SH-SY5Y (cell line): ENCODE results near the gene ATP13A4.

ENCODE experiments used
- GATA2 ChIP-seq: IDR thresholded peaks from 2 replicates; pipeline ENCODE4 v1.6.1; 2011; ENCODE audit warnings: mild to moderate bottlenecking, low read depth, low read length
- GATA3 ChIP-seq: IDR thresholded peaks from 2 replicates; pipeline ENCODE4 v1.6.1; 2011; ENCODE audit warnings: low read depth, mild to moderate bottlenecking, low read length, moderate library complexity

The ATP13A4 gene

GRCh38 chr3:193573403-193574191 is 18.9 kb upstream of the ATP13A4 start:
- TF ChIP-seq GATA3, result no peak
- no peak for TF ChIP-seq GATA2

- TF ChIP-seq GATA2, result no peak
- no peak for TF ChIP-seq GATA3
These were observed 17.8 kb upstream of the ATP13A4 start for GRCh38 chr3:193572426-193572908.

DNA sequence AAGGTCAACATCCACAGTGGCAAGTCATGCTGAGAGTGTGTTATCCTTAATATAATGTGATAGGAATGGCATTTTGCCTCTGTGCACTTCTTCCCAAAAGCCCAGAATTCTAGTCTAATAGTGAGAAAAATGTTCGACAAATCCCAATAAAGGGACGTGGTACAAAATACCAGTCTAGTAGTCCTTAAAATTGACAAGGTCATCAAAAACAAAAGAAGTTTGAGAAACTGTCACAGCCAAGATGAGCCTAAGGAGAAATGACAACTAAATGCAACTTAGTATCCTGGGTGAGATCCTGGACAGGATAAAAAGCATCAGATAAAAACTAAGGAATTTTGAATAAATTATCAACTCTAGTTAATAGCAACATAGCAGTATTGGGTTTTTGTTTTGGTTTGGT is 14.4 kb upstream of the ATP13A4 start:
- TF ChIP-seq GATA3 (no peak), GATA2 (no peak)

- TF ChIP-seq GATA3, result no peak
These were observed 9.3 kb upstream of the ATP13A4 start for GRCh38 chr3:193564012-193564411.

DNA sequence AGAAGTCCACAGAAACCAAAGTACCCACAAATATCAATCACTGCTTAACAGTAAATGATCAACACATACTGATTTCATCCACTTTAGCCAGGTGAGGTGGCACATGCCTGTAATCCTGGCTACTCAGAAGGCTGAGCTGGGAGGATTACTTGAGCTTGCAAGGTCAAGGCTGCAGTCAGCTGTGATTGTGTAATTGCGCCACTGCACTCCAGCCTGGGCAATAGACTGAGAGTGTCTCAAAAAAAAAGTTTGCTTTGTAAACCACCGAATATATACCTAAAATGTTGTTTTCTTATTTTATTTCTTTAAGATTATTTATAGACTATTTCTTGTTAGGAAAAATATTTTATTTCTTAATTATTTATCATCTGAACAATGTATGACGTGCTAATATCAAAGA is 8.7 kb upstream of the ATP13A4 start:
- no peak for TF ChIP-seq GATA2
- TF ChIP-seq GATA3, result no peak

- TF ChIP-seq GATA3 (no peak), GATA2 (no peak)
These were observed 6.2 kb upstream of the ATP13A4 start for GRCh38 chr3:193560870-193561269.

DNA sequence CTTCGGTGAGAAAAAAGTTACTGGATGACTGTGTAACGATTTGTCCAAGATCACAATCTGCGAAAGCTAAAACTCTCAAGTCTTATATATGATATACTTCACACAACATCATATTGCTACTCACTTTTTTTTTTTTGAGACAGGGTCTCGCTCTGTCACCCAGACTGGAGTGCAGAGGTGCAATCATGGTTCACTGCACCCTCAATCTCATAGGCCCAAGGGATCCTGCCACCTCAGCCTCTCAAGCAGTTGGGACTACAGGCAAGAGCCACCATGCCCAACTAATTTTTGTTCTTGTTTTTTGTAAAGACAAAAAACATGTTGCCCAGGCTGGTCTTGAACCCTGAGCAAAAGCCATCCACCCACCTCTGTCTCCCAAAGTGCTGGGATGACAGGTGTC is 5.4 kb upstream of the ATP13A4 start:
- no peak for TF ChIP-seq GATA3
- no peak for TF ChIP-seq GATA2

- TF ChIP-seq GATA2, result no peak
- TF ChIP-seq GATA3, result no peak
These were observed 4.4 kb upstream of the ATP13A4 start for GRCh38 chr3:193559100-193559499.

GRCh38 chr3:193556841-193557240 is 2.1 kb upstream of the ATP13A4 start:
- TF ChIP-seq GATA3, result no peak
- TF ChIP-seq GATA2, result no peak

- TF ChIP-seq GATA2, result no peak
- no peak for TF ChIP-seq GATA3
These were observed 1.1 kb downstream of the ATP13A4 start for GRCh38 chr3:193553586-193553985.

GRCh38 chr3:193552923-193553322 is 1.8 kb downstream of the ATP13A4 start:
- no peak for TF ChIP-seq GATA2

DNA sequence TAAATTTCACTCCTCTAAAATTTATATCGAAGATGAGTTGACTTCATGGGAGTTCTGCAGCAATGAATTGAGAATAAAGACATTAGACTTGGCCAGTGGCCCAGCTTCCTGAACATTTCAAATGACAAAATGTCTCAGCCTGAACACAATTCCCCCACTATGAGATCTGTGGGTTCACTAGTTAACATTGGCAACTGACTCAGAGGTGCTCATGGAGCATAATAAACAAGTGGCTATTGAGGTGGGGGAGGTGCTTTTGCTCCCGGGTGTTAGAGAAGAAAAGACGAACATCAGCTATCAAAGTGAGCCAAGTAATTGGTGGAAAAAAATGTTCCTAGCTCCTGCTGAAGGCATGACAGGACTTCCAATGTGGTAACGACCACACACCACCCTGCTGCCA is 6.3 kb downstream of the ATP13A4 start:
- TF ChIP-seq GATA3 (no peak), GATA2 (no peak)

DNA sequence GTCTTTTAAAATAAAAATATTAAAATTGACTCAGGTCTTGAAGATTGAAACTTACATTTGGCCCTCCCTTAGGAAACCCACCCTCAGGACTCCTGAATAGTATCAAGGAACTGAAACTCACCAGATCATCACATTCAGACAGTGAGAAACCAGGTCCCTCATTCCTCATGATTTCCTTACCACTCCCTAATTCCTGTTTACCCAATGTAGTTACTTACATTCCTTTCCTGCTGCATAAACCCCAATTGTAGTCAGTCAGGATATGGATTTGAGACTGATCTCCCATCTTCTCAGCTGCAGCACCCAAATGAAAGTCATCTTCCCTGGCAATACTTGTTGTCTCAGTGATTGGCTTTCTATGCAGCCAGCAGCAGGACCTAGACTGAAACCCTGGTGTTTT is 8.6 kb downstream of the ATP13A4 start:
- TF ChIP-seq GATA3 (no peak), GATA2 (no peak)

GRCh38 chr3:193545304-193545703 is 9.4 kb downstream of the ATP13A4 start:
- TF ChIP-seq GATA2 (no peak), GATA3 (no peak)

DNA sequence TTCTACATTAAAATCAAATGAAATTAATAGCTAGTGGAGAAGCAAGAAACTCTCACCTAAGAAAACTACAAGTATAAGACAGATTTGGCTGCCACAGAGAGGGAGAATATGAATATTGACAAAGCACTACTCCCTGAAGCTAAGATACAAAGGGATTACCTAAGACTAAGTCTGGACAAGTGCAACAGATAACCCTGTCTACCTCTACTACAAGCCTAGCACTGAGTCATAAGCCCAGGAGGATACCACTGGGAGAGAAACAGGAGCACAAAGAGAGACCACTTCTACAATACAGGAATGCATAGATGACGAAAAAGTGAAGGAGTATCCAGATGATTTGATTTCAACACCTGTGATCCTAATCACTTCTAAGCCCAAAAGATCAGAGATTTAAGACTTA is 10.4 kb downstream of the ATP13A4 start:
- TF ChIP-seq GATA2 (no peak), GATA3 (no peak)
